HT1080 (cell line): Measurements from ENCODE around the gene MTCH1. TPM values are rescaled to one million over a fixed set of nuclear protein-coding genes. Genes with fewer than 3 reads are reported as not detected.
"Not testable (repeated sequence)": the region's sequence is repeated elsewhere in the genome, so short reads cannot be mapped to it uniquely, and the experiment has no call there.

Experiments used
- DNase-seq: peaks from one replicate; pipeline ENCODE4 v3.0.0-alpha.2; 2015; ENCODE audit warnings: low read depth
- total RNA-seq: library from RNA; depleted of rRNA; stranded (reverse); fragments of >200 nt; shearing (Covaris generic); gene quantifications from 2 replicates; pipeline ENCODE4 v1.2.3, GENCODE V29; 2014

The MTCH1 gene
- total RNA-seq, 1 experiment from 2014 or later: 263 TPM

- no peak for DNase-seq
Observed at GRCh38 chr6:36997811-36998722, 12.1 kb upstream of the MTCH1 start.

- not testable (repeated sequence) for DNase-seq
Observed at GRCh38 chr6:36990401-36990800, 4.4 kb upstream of the MTCH1 start.

DNA sequence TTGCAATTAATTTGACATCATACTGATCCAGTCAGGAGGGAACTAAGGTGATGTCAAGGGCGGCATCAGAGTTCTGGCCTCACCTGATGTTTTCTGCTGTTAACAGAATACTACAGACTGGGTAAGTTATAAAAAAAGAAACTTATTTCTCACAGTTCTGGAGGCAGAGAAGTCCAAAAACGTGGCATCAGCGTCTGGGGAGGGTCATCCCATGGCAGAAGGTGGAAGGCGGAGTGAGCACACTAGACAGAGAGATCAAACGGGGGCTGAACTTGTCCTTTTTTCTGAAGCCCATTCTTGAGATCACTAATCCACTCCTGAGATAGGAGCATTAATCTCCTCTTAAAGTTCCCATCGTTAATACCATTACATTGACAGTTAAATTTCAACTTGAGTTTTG lies 3.3 kb upstream of the MTCH1 start:
- DNase-seq: no peak

DNA sequence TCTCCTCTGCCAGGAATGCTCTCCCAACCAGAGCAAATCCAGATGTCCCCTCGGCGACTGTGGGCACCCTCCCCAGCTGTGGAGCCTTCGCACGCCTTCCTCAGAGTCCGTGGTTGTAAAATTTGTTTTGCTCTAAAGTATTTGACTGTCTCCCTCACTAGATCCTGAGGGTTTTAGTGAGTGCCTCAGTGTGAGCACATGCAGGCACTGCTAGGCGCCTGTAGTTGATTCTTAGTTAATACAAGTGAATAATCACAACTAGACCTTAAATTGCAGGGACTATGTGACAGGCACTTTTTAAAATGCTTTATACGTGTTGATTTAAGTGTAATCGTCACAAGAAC lies 680 bp upstream of the MTCH1 start:
- DNase-seq: no peak

GRCh38 chr6:36985417-36985807 lies 584 bp downstream of the MTCH1 start:
- DNase-seq: no peak

GRCh38 chr6:36984581-36985416 lies 1.2 kb downstream of the MTCH1 start:
- DNase-seq: peak; percentile 76

DNA sequence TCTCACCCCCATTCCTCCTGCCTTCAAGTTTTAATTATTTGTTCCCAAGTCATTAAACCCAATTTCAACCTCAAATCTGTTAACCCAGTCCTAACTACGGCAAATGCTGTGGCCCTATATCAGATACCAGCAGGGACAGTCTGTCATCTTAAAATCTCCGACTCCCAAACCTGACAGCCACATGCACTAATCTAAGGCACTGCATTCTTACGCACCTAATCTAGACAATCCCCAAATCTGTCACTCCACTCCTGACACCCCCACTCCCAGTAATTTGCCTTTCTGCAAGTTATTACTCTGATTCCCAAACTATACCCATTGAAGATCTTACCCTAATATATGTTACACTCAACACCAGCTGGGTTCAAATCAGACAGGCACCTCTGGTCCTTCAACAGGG lies 2.5 kb downstream of the MTCH1 start:
- no peak for DNase-seq

DNA sequence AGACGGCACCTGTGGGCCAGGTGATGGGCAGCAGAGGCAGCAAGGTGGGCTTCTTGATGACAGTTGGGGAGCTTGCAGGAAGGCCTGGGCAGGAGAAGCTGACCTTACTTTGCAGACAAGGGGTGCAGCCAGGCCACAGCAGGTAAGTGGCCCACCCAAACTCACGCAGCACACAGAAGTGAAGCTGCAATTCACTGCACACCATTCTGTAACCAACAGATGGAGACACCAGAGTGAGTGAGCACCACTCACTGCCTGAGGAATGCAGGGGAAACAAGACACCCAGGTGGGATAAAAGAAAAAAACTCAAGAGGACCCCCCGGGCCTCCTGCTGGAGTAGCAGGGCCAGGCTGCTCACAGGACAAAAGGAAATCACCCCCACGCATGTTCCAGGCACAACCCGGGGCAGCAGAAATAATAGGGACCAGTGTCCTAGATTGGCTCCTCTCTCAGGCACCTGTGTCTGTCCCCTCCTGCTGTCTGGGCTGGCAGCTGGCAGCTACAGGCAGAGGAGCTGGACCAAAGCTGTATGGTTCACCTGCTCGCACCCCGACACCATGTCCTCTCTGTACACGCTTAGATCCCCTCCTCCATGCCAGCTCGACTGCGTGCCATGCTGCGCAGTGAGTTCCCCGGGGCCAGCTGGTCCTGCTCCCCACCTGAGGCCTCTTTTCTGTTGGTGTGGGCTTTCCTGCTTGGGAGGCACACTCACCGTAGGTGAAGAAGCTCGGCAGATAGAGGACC lies 4.9 kb downstream of the MTCH1 start:
- no peak for DNase-seq

DNA sequence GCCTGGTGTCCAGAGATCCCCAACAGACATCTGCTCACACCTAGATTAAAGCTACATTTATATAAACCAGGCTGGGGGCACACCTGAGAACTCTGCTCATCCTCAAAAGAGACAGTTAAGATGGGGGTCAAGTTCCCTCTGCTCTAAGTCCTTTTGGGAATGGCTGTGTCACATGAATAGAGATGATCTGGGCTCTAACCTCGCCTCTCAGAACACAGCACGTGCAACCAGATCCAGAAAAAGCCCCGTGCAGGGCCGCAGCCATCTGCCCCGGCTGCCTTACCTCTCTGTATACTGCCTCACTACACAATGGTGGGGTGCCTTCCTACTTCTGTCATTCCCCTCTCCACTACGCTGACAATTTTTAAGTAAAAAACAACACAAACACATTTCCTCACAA lies 5.9 kb downstream of the MTCH1 start:
- no peak for DNase-seq

DNA sequence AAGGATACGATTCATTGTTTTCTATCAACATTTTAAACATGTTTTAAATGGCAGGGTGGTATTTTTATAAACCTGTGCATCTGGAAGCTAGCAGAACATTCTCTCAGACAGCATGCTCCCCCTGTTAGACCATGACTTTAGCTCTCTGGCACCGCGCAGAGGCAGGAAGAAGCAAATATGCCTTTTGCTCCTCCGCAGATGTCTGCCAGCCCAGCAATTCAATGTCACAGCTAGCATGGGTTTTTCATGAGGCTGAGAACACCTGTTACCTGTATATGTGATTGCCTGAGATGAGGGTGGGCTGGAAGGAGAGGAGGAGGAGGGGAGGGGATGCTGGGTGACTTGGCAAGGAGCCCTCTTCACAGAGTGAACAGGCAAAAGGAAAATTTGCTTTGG lies 6.7 kb downstream of the MTCH1 start:
- DNase-seq: no peak

GRCh38 chr6:36978421-36979346 lies 7.3 kb downstream of the MTCH1 start:
- no peak for DNase-seq

- DNase-seq: no peak
Observed at GRCh38 chr6:36977470-36977941, 8.5 kb downstream of the MTCH1 start.

- DNase-seq: no peak
Observed at GRCh38 chr6:36976931-36977330, 9.1 kb downstream of the MTCH1 start.

GRCh38 chr6:36976509-36976908 lies 9.5 kb downstream of the MTCH1 start:
- DNase-seq: no peak

DNA sequence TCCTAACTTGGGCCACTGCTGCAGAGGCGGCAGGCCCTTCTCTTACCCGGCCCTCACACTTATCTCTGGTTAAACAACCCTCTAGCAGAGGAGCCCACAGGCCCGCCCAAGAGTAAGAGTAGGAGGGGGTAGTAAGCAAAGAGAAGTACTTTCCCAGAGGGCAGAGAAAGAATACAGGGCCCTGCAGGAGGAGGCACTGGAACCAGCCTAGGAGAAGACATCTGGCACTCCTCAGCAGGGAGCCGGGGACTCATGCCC lies 10.1 kb downstream of the MTCH1 start:
- no peak for DNase-seq

- DNase-seq: no peak
Observed at GRCh38 chr6:36975231-36976006, 10.6 kb downstream of the MTCH1 start.

- DNase-seq: no peak
Observed at GRCh38 chr6:36973647-36974046, 12.3 kb downstream of the MTCH1 start.

DNA sequence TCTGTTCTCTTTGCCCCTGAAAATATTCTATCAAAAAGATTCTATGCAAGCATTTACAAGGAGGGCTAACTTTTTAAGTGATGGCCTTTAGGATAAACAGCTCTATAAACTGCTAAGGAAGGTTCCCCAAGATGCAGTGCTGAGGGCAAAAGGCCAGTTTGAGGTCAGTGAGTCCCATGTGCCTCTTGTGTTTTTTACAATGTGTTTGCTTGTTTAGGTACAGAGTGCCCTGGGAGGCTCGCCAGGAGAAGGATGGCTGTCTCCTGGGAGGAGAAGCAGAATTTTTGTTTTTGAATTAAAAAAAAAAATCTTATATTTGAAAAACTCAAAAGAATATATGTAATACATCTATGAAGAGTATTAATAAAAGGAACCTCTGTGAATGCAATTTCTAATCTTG lies 12.8 kb downstream of the MTCH1 start:
- no peak for DNase-seq

DNA sequence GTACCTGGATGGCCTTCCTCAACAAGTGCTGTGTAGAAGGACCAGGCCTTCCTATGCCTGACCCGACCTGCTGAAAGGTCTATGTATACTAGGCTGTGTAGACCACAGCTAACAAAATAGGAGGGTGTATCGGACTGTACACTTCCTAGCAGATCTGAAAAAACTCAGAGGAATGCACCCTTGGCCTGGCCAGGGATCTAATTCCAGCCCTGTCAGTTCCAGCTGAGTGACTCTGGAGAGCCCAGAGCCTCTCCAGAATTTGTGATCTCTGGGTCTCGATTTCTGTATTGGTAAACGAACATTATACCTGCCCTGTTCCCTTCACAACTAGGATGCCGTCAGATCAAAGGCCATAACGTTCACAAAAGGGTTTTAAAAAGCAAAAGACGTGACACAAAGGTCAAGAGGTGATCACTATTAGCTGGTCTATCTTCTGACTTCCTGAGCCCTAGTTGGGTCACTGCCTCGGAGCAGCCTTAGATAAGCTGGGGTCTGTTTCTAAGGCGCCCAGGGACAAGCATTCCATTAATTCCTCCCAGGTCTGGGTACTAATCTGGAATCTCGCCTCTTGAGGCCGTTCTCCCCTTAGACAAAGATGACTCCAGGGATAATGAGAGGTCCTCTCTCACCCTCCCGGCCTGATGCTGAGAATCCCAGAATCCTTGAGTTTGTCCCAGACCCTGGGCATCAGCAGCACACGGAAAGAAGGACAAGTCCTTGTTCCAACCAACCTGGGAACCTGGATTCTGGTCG lies 13.9 kb downstream of the MTCH1 start:
- no peak for DNase-seq
